ENCODE measurements around the gene DEFB129.
"Not testable (repeated sequence)": the region's sequence is repeated elsewhere in the genome, so short reads cannot be mapped to it uniquely, and the experiment has no call there.

DEFB129 gene

DNA sequence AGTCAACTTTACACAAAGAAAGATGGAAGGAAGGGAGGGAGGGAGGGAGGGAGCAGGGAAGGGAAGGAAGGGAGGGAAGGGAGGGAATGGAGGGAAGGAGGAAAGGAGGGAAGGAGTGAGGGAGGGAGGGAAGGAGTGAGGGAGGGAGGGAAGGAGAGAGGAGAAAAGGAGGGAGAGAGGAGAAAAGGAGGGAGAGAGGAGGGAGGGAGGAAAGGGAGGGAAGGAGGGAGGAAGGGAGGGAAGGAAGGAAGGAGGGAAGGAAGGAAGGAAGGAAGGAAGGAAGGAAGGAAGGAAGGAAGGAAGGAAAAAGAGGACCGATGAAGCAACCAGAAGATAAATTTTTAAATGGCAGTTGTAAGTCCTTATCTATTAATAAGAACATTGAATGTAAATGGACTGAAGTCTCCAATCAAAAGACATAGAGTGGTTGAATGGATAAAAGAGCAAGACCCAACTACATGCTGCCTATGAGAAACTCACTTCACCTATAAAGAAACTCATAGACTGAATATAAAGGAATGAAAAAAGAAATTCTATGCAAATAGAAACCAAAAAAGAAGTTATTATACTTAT, 5.7 kb upstream of the DEFB129 start:
- Histone ChIP-seq H3K36me3 (ENCODE audit: insufficient read depth, insufficient read length, low read length) (no peaks in the 10 kb centered on the region), H3K4me3 (ENCODE audit: insufficient read length, low read depth) (no peak overlapping the region), H3K9ac (ENCODE audit: insufficient read length, low read depth) (no peak overlapping the region), H3K27me3 (ENCODE audit: insufficient read depth, insufficient read length) (peaks cover 4% of the 10 kb centered on the region), H3K4me1 (ENCODE audit: insufficient read depth, insufficient read length) (no peaks in the 10 kb centered on the region), H3K9me3 (ENCODE audit: insufficient read depth, low read length) (no peaks in the 10 kb centered on the region)
- no peak for DNase-seq (ENCODE audit: low read depth, low spot score)
- TF ChIP-seq ZNF274 (IDR thresholded peaks at IDR 0.05; ENCODE audit: low read depth, low read length) (no peak), SUZ12 (IDR thresholded peaks at IDR 0.05; ENCODE audit: extremely low read depth, insufficient read depth, insufficient read length) (no peak), YY1 (IDR thresholded peaks at IDR 0.05; ENCODE audit: insufficient read depth, insufficient read length) (no peak)

DNA sequence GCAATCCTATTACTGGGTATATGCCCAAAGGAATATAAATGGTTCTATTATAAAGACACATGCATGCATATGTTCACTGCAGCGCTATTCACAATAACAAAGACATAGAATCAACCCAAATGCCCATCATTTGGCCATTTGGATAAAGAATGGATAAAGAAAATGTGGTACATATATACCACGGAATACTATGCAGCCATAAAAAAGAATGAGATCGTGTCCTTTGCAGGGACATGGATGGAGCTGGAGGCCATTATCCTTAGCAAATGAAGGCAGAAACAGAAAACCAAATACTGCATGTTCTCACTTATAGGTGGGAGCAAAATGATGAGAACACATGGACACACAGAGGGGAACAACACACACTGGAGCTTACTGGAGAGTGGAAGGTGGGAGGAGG, 1.2 kb upstream of the DEFB129 start:
- H3K9ac ChIP-seq (ENCODE audit: insufficient read length, low read depth); H3K36me3 ChIP-seq (ENCODE audit: insufficient read depth, insufficient read length, low read length); H3K4me3 ChIP-seq (ENCODE audit: insufficient read length, low read depth); H3K4me1 ChIP-seq (ENCODE audit: insufficient read depth, insufficient read length); DNase-seq (ENCODE audit: low read depth, low spot score); H3K9me3 ChIP-seq (ENCODE audit: insufficient read depth, low read length); H3K27me3 ChIP-seq (ENCODE audit: insufficient read depth, insufficient read length): not testable (repeated sequence)

DNA sequence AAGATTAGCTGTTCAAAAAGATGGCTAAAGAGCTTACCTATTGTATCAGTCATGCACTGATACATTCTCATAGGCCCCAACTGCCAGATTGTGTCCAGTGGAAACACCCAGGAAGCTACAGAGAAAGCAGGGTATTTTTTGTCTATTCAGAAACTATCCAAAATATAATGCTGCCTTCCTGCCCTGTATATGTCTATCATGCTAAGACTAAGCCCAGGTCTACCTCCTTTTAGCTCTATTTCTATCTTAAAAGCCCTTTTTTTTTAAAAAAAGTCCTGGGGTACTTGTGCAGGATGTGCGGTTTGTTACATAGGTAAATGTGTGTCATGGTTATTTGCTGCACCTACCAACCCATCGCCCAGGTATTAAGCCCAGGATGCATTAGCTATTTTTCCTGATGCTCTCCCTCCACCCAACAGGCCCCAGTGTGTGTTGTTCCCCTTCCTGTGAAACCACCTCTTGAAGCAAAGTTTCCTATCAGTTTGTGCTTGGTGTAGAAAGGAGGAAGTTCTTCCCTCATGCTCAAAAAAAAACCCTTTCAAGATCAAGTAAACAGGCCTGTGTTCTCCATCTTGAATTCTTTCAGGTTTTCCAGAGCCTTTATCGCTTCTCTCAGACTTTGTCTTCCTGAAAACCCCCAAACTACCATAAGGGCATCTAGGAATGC, 514 bp downstream of the DEFB129 start:
- no peaks in the 10 kb centered on the region for H3K27me3 ChIP-seq (ENCODE audit: insufficient read depth, insufficient read length)
- DNase-seq (ENCODE audit: low read depth, low spot score), result no peak
- H3K36me3 ChIP-seq (ENCODE audit: insufficient read depth, insufficient read length, low read length), result no peaks in the 10 kb centered on the region

DNA sequence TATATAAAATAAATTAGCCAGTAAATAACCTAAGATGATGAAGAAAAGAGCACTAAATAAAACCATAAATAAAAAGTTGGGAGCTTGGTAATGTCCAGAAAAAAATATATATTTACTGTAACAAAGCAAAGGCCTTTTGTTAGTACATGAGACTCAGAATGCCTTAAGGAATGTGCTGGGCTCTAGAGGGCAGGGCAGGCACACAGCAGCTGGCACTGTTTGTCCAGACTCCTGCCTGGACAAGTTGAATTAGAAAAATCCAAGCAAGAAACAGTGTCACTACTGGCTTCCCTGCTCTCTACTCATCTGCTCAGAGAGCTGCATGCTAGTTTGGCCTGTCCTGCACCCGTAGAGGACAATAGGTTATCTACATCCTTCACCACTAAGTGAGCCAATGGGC, 8.8 kb downstream of the DEFB129 start:
- no peaks in the 10 kb centered on the region for H3K27me3 ChIP-seq (ENCODE audit: insufficient read depth, insufficient read length)
- no peak overlapping the region for H3K9ac ChIP-seq (ENCODE audit: insufficient read length, low read depth)
- no peaks in the 10 kb centered on the region for H3K4me1 ChIP-seq (ENCODE audit: insufficient read depth, insufficient read length)
- H3K4me3 ChIP-seq (ENCODE audit: insufficient read length, low read depth), result no peak overlapping the region
- no peaks in the 10 kb centered on the region for H3K9me3 ChIP-seq (ENCODE audit: insufficient read depth, low read length)
- no peaks in the 10 kb centered on the region for H3K36me3 ChIP-seq (ENCODE audit: insufficient read depth, insufficient read length, low read length)
- no peak for DNase-seq (ENCODE audit: low read depth, low spot score)
- no peak for TF ChIP-seq SUZ12 (IDR thresholded peaks at IDR 0.05; ENCODE audit: extremely low read depth, insufficient read depth, insufficient read length)
- no peak for TF ChIP-seq YY1 (IDR thresholded peaks at IDR 0.05; ENCODE audit: insufficient read depth, insufficient read length)

More for the DNA sequence above, 514 bp downstream of the DEFB129 start:
- TF ChIP-seq YY1 (IDR thresholded peaks at IDR 0.05; ENCODE audit: insufficient read depth, insufficient read length), result no peak
- no peak for TF ChIP-seq SUZ12 (IDR thresholded peaks at IDR 0.05; ENCODE audit: extremely low read depth, insufficient read depth, insufficient read length)
- no peak for TF ChIP-seq ZNF274 (IDR thresholded peaks at IDR 0.05; ENCODE audit: low read depth, low read length)
- no peaks in the 10 kb centered on the region for H3K9me3 ChIP-seq (ENCODE audit: insufficient read depth, low read length)
- no peak overlapping the region for H3K9ac ChIP-seq (ENCODE audit: insufficient read length, low read depth)
- no peak overlapping the region for H3K4me3 ChIP-seq (ENCODE audit: insufficient read length, low read depth)
- H3K4me1 ChIP-seq (ENCODE audit: insufficient read depth, insufficient read length), result no peaks in the 10 kb centered on the region

DNA sequence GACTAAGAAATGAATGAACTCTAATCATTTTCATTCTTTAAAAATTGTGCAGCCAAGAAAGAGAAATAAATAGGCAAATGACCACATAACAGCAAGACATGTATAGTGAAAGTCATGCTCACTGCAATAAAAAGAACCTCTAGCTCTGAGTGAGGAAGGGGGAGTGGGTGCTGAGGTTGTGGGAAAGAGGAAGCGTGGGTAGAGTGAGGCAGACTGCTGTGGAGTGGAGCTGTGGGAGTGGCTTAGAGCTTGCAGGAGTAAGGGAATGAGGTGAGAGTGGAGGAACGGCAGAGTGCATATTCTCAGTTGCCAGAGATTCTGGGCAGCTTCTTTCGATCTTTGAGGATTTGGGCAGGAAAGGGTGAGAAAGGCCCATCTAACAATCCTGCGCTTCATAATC, 10.4 kb downstream of the DEFB129 start:
- no peak overlapping the region for H3K4me3 ChIP-seq (ENCODE audit: insufficient read length, low read depth)
- H3K36me3 ChIP-seq (ENCODE audit: insufficient read depth, insufficient read length, low read length), result no peaks in the 10 kb centered on the region
- H3K27me3 ChIP-seq (ENCODE audit: insufficient read depth, insufficient read length), result no peaks in the 10 kb centered on the region
- H3K9me3 ChIP-seq (ENCODE audit: insufficient read depth, low read length), result no peaks in the 10 kb centered on the region
- no peaks in the 10 kb centered on the region for H3K4me1 ChIP-seq (ENCODE audit: insufficient read depth, insufficient read length)
- DNase-seq (ENCODE audit: low read depth, low spot score), result no peak
- TF ChIP-seq SUZ12 (IDR thresholded peaks at IDR 0.05; ENCODE audit: extremely low read depth, insufficient read depth, insufficient read length) (no peak), ZNF274 (IDR thresholded peaks at IDR 0.05; ENCODE audit: low read depth, low read length) (no peak), YY1 (IDR thresholded peaks at IDR 0.05; ENCODE audit: insufficient read depth, insufficient read length) (no peak)
- no peak overlapping the region for H3K9ac ChIP-seq (ENCODE audit: insufficient read length, low read depth)

DNA sequence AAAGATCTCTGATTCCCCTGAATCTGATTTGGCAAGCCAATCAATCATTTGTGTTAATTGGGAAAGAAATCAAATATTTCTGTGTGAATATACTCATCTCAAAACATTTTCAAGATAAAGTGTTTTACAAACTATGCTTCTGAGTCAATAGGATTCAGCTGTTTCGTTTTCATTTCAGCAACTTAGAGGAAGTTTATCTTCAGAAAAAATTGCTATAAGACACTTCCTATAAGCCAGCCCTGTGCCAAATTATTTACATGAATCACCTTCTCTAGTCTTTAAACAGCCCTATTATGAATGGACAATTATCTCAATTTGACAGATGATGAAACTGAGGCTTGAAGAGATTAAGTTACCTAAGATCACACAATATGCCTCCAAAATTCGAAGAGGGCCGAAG, 10.9 kb downstream of the DEFB129 start:
- no peaks in the 10 kb centered on the region for H3K4me1 ChIP-seq (ENCODE audit: insufficient read depth, insufficient read length)
- DNase-seq (ENCODE audit: low read depth, low spot score), result no peak
- H3K9me3 ChIP-seq (ENCODE audit: insufficient read depth, low read length), result no peaks in the 10 kb centered on the region
- TF ChIP-seq SUZ12 (IDR thresholded peaks at IDR 0.05; ENCODE audit: extremely low read depth, insufficient read depth, insufficient read length) (no peak), YY1 (IDR thresholded peaks at IDR 0.05; ENCODE audit: insufficient read depth, insufficient read length) (no peak), ZNF274 (IDR thresholded peaks at IDR 0.05; ENCODE audit: low read depth, low read length) (no peak)
- no peaks in the 10 kb centered on the region for H3K27me3 ChIP-seq (ENCODE audit: insufficient read depth, insufficient read length)
- H3K36me3 ChIP-seq (ENCODE audit: insufficient read depth, insufficient read length, low read length), result no peaks in the 10 kb centered on the region
- H3K4me3 ChIP-seq (ENCODE audit: insufficient read length, low read depth), result no peak overlapping the region
- no peak overlapping the region for H3K9ac ChIP-seq (ENCODE audit: insufficient read length, low read depth)

DNA sequence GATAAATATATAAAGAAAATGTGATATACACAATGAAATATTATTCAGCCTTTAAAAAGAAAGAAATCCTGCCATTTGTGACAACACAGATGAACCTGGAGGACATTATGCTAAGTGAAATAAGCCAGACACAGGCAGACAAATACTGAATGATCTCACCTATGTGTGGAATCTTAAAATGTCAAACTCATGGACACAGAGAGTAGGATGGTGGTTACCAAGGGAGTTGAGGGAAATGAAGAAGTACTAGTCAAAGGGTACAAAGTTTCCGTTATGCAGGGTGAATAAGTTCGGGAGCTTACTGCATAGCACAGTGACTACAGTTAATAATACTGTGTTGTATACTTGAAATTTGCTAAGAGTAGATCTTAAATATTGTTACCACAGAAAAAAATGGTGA, 15.8 kb downstream of the DEFB129 start:
- DNase-seq (ENCODE audit: low read depth, low spot score), result no peak
- Histone ChIP-seq H3K36me3 (ENCODE audit: insufficient read depth, insufficient read length, low read length) (no peaks in the 10 kb centered on the region), H3K27me3 (ENCODE audit: insufficient read depth, insufficient read length) (no peaks in the 10 kb centered on the region), H3K4me1 (ENCODE audit: insufficient read depth, insufficient read length) (no peaks in the 10 kb centered on the region), H3K9me3 (ENCODE audit: insufficient read depth, low read length) (peaks cover 18% of the 10 kb centered on the region), H3K9ac (ENCODE audit: insufficient read length, low read depth) (no peak overlapping the region), H3K4me3 (ENCODE audit: insufficient read length, low read depth) (no peak overlapping the region)
- no peak for TF ChIP-seq ZNF274 (IDR thresholded peaks at IDR 0.05; ENCODE audit: low read depth, low read length)
- no peak for TF ChIP-seq SUZ12 (IDR thresholded peaks at IDR 0.05; ENCODE audit: extremely low read depth, insufficient read depth, insufficient read length)
- no peak for TF ChIP-seq YY1 (IDR thresholded peaks at IDR 0.05; ENCODE audit: insufficient read depth, insufficient read length)
